Mammary epithelial cell (primary cell): ENCODE results near the gene SRXN1.

Experiments
- EZH2 ChIP-seq: IDR thresholded peaks from 2 replicates; pipeline ENCODE4 v1.6.1; 2012; ENCODE audit warnings: low read length, inconsistent platforms, borderline replicate concordance
- TF ChIP-seq, protein P1 (sequence below), 2 donors: IDR thresholded peaks in 1 of 2; conservative IDR thresholded peaks in 1 of 2; 2 replicates each; pipeline ENCODE4 v1.5.1; 2011 to 2012; ENCODE audit warnings: inconsistent platforms in 2 of 2, low read length in 2 of 2, mild to moderate bottlenecking in 2 of 2, control low read depth in 1 of 2, low read depth in 1 of 2; ENCODE audit not compliant: insufficient read depth in 1 of 2; ENCODE audit errors: extremely low read depth in 1 of 2

DNA sequence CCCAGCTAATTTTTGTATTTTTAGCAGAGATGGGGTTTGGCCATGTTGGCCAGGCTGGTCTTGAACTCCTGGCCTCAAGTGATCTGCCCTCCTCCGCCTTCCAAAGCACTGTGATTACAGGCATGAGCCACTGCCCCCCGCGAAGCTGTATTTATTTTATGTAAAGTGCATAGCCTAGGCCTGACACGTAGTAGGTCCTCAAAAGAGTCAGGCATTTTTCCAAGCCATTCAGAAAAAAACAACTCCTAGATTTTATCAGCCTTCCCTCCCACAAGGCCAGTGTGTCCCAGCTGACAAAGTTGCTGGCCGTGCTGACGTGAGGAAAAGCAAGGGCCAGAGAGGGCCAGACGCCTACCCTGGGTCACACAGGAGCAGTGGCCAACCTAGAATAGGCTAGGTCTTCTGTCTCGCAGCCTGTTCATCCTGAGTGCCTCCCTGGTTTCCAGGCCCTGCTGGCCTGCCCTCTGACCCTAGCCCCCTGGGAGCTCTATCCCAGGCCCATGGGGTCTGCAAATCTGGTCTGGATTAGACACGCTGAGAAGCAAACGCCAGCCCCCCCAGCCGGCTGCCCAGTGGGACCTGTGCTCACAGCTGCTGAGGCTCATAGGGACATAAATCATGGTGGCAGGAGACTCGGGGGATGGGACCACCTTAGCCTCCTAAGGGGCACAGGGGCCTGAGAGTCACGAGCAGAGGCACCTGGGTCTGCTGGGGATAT lies 54.7 kb downstream of the SRXN1 start:
- TF ChIP-seq, protein P1, sequence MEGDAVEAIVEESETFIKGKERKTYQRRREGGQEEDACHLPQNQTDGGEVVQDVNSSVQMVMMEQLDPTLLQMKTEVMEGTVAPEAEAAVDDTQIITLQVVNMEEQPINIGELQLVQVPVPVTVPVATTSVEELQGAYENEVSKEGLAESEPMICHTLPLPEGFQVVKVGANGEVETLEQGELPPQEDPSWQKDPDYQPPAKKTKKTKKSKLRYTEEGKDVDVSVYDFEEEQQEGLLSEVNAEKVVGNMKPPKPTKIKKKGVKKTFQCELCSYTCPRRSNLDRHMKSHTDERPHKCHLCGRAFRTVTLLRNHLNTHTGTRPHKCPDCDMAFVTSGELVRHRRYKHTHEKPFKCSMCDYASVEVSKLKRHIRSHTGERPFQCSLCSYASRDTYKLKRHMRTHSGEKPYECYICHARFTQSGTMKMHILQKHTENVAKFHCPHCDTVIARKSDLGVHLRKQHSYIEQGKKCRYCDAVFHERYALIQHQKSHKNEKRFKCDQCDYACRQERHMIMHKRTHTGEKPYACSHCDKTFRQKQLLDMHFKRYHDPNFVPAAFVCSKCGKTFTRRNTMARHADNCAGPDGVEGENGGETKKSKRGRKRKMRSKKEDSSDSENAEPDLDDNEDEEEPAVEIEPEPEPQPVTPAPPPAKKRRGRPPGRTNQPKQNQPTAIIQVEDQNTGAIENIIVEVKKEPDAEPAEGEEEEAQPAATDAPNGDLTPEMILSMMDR (conservative IDR thresholded peaks at IDR 0.05 in 1 of 2, IDR thresholded peaks at IDR 0.05 in 1 of 2; ENCODE audit: extremely low read depth in 1 of 2, insufficient read depth in 1 of 2, low read depth in 1 of 2, low read length in 2 of 2): no peak
- TF ChIP-seq EZH2: no peak
